K562 (cell line): ENCODE measurements around the gene PITPNC1. TPM values are rescaled to one million over a fixed set of nuclear protein-coding genes. Genes with fewer than 3 reads are reported as not detected.

Source experiments
- ATAC-seq: fragments of 200-7000 bp; cut with Tn5 transposase; 3 replicates; pipeline ENCODE4 v1.9.1; 2020; ENCODE audit warnings: moderate library complexity
- BruUV-seq: library from RNA; stranded (reverse); fragments of 400-500 nt; replicated peaks from 2 replicates; lab custom pipeline; 2021; lab: Mats Ljungman, UMichigan
- CTCF ChIA-PET: fragments of 300-600 bp; formaldehyde crosslinking; extraction: SDS; loops from one replicate; lab custom pipeline; 2021; ENCODE audit warnings: low intra/inter-chr PET ratio; lab: Yijun Ruan, JAX
- POLR2A ChIA-PET: fragments of 300-600, 350-650 bp; sonication (Branson Sonifier 250); formaldehyde crosslinking; extraction: SDS; loops from one replicate; lab custom pipeline; 2021; ENCODE audit warnings: antibody characterized with exemption, inconsistent platforms; lab: Yijun Ruan, JAX
- DNase-seq, 4 experiments: peaks; one replicate each; pipeline versions ENCODE4 v3.0.0 to v3.0.0-alpha.2; 2011 to 2018; ENCODE audit warnings: low spot score in 3 of 4, mixed read lengths in 3 of 4; ENCODE audit errors: extremely low read depth in 1 of 4
- FAIRE-seq: peaks from 2 replicates; lab custom pipeline; 2011; peaks lifted over from hg19 to GRCh38; lab: Jason Lieb, UNC
- H2AFZ ChIP-seq: 2 replicates; pipeline ENCODE4 v1.6.0; 2011; ENCODE audit warnings: low read depth, low read length, control low read depth, inconsistent platforms
- H3K27ac ChIP-seq: fragments of 200-600 bp; 3 replicates; pipeline ENCODE4 v1.8.0; 2011; ENCODE audit warnings: low read depth, mild to moderate bottlenecking, control low read depth, inconsistent platforms, low read length, moderate library complexity, mixed read lengths; ENCODE audit errors: extremely low read depth
- H3K27me3 ChIP-seq, 2 experiments: fragments of 300-600 bp in 1 of 2; 2 replicates in 1 of 2; 3 replicates in 1 of 2; pipeline versions ENCODE4 v1.6.0 to v1.8.0; 2011; ENCODE audit warnings: inconsistent platforms in 2 of 2, low read length in 2 of 2, mild to moderate bottlenecking in 1 of 2, mixed read lengths in 1 of 2, moderate library complexity in 1 of 2; ENCODE audit not compliant: control insufficient read depth in 2 of 2, insufficient read depth in 2 of 2
- H3K36me3 ChIP-seq: fragments of 300-600 bp; 3 replicates; pipeline ENCODE4 v1.8.0; 2011; ENCODE audit warnings: mild to moderate bottlenecking, low read length, inconsistent platforms; ENCODE audit not compliant: control insufficient read depth, insufficient read depth
- H3K4me1 ChIP-seq, 2 experiments: fragments of 200-600 bp in 1 of 2; replicated peaks in 1 of 2; 2 replicates in 1 of 2; 3 replicates in 1 of 2; pipeline versions ENCODE4 v1.5.1 to v1.8.0; 2011; ENCODE audit warnings: inconsistent platforms in 2 of 2, low read length in 2 of 2, mild to moderate bottlenecking in 1 of 2, mixed read lengths in 1 of 2, moderate library complexity in 1 of 2; ENCODE audit not compliant: control insufficient read depth in 2 of 2, insufficient read depth in 2 of 2
- H3K4me2 ChIP-seq: 2 replicates; pipeline ENCODE4 v1.6.1; 2011; ENCODE audit warnings: low read length, control low read depth, inconsistent platforms, mixed read lengths; ENCODE audit not compliant: insufficient read depth
- H3K4me3 ChIP-seq: fragments of 200-600 bp; sonication (generic), shearing (Covaris generic); 2 replicates; pipeline ENCODE4 v1.5.1; 2016; ENCODE audit warnings: control low read depth, inconsistent platforms
- H3K79me2 ChIP-seq: fragments of 200-600 bp; 3 replicates; pipeline ENCODE4 v1.8.0; 2011; ENCODE audit warnings: low read length, inconsistent platforms; ENCODE audit not compliant: control insufficient read depth, insufficient read depth
- H3K9ac ChIP-seq, 2 experiments: 2 replicates each; pipeline versions ENCODE4 v1.6.0 to v1.6.1; 2011; ENCODE audit warnings: low read depth in 2 of 2, low read length in 2 of 2, control low read depth in 1 of 2, inconsistent platforms in 1 of 2, mild to moderate bottlenecking in 1 of 2, mixed read lengths in 1 of 2; ENCODE audit not compliant: insufficient read depth in 1 of 2
- H3K9me1 ChIP-seq: one replicate; pipeline ENCODE4 v1.6.0; 2011; ENCODE audit warnings: inconsistent platforms, mild to moderate bottlenecking, low read length, moderate library complexity; ENCODE audit not compliant: control insufficient read depth, insufficient read depth
- H3K9me3 ChIP-seq: replicated peaks from 2 replicates; pipeline ENCODE4 v1.5.1; 2011; ENCODE audit warnings: low read depth, low read length, inconsistent platforms; ENCODE audit not compliant: control insufficient read depth, insufficient read depth
- H4K20me1 ChIP-seq: replicated peaks from 2 replicates; pipeline ENCODE4 v1.6.1; 2011; ENCODE audit warnings: low read length, inconsistent platforms, mixed read lengths; ENCODE audit not compliant: control insufficient read depth, insufficient read depth
- AFF1 ChIP-seq, 2 experiments: fragments of 450-650 bp; IDR thresholded peaks; 2 replicates each; pipeline ENCODE4 v1.6.1; 2018; ENCODE audit warnings: mild to moderate bottlenecking in 2 of 2, low read depth in 1 of 2; ENCODE audit not compliant: partially characterized antibody in 2 of 2
- BCL6 ChIP-seq: fragments of 250-450 bp; sonication (Bioruptor Pico); IDR thresholded peaks from 2 replicates; pipeline ENCODE4 v1.4.0; 2020
- COPS2 ChIP-seq: fragments of 450-650 bp; conservative IDR thresholded peaks from 2 replicates; pipeline ENCODE4 v1.6.1; 2016; ENCODE audit warnings: mild to moderate bottlenecking, moderate library complexity
- CREBBP ChIP-seq: IDR thresholded peaks from one replicate; pipeline ENCODE4 v1.6.1; 2012; ENCODE audit warnings: low read depth, mild to moderate bottlenecking, control low read depth, inconsistent platforms, low read length
- EZH2 ChIP-seq: IDR thresholded peaks from 2 replicates; pipeline ENCODE4 v1.6.1; 2012; ENCODE audit warnings: low read depth, mild to moderate bottlenecking, inconsistent platforms, low read length, borderline replicate concordance
- NEUROD1 ChIP-seq: fragments of 150-350 bp; IDR thresholded peaks from 2 replicates; pipeline ENCODE4 v1.6.1; 2014; ENCODE audit warnings: borderline replicate concordance, low read length, low read depth; ENCODE audit not compliant: partially characterized antibody
- PRDM10 ChIP-seq: fragments of 450-650 bp; IDR thresholded peaks from 2 replicates; pipeline ENCODE4 v1.6.1; 2018; ENCODE audit not compliant: partially characterized antibody
- SMARCE1 ChIP-seq: fragments of 450-650 bp; IDR thresholded peaks from 2 replicates; pipeline ENCODE4 v1.7.1; 2016; ENCODE audit warnings: mild to moderate bottlenecking
- SRSF3 ChIP-seq: fragments of 200-400 bp; formaldehyde crosslinking; IDR thresholded peaks from 2 replicates; pipeline ENCODE4 v1.6.1; 2016; ENCODE audit warnings: mild to moderate bottlenecking, low read length, moderate library complexity; ENCODE audit not compliant: insufficient read depth
- U2AF1 ChIP-seq: fragments of 200-400 bp; formaldehyde crosslinking; optimal IDR thresholded peaks from 2 replicates; pipeline ENCODE3; 2017; ENCODE audit warnings: mild to moderate bottlenecking, low read depth, low read length, moderate library complexity
- XRCC4 ChIP-seq: IDR thresholded peaks from one replicate; pipeline ENCODE4 v1.6.1; 2011; ENCODE audit not compliant: insufficient read depth, insufficient read length; ENCODE audit errors: extremely low read depth
- ZKSCAN3 ChIP-seq: fragments of 250-450 bp; sonication (Bioruptor Pico); IDR thresholded peaks from 2 replicates; pipeline ENCODE4 v1.4.0; 2020
- ZNF3 ChIP-seq: fragments of 250-450 bp; sonication (Bioruptor Pico); IDR thresholded peaks from 2 replicates; pipeline ENCODE4 v1.5.0; 2021; ENCODE audit warnings: mild to moderate bottlenecking, moderate library complexity
- ZNF766 ChIP-seq: fragments of 200-800 bp; sonication (Bioruptor generic); conservative IDR thresholded peaks from 2 replicates; pipeline ENCODE4 v1.6.1; 2016; ENCODE audit warnings: missing genetic modification characterization, missing compliant biosample characterization
- WGBS: fragments of 100-300 bp; shearing (Covaris generic); methylation state at CpG from one replicate; pipeline ENCODE4 v1.1.6; 2016; ENCODE audit warnings: low coverage, mixed read lengths; ENCODE audit not compliant: insufficient coverage; ENCODE audit errors: missing lambda C conversion rate; 5-methylcytosine and 5-hydroxymethylcytosine counted together
- in situ Hi-C: fragments of 300-500 bp; cut with MboI; formaldehyde crosslinking; loops from 4 replicates; pipeline ENCODE4 v1.15.0; 2018; ENCODE audit warnings: inconsistent platforms, mixed read lengths
- intact Hi-C: fragments of 100-400 bp; cut with micrococcal nuclease; formaldehyde crosslinking; loops from 2 replicates; pipeline ENCODE4 v1.14.2; 2022
- polyA plus RNA-seq, 8 experiments: library from polyadenylated mRNA; depleted of rRNA in 4 of 8; stranded (reverse) in 5 of 8; unstranded in 3 of 8; fragments of >200 nt; fragmentation: Nextera tagmentation in 2 of 8; fragmentation: Illumina TruSeq in 1 of 8; extraction: Ambion mirVana in 2 of 8; extraction: Trizol in 1 of 8; gene quantifications; 2 replicates each; pipeline versions ENCODE4 v1.2.1 to v1.2.3, GENCODE V29; 2011 to 2014; ENCODE audit warnings: inconsistent platforms in 1 of 8, missing spikeins in 1 of 8
- total RNA-seq, 7 experiments: library from RNA; depleted of rRNA in 6 of 7; stranded (reverse); fragments of >200 nt in 6 of 7; fragmentation: Illumina TruSeq in 2 of 7; extraction: Trizol in 2 of 7; gene quantifications; 2 replicates each; pipeline versions ENCODE4 v1.2.1 to v1.2.3, GENCODE V29; 2011 to 2021; ENCODE audit warnings: low replicate concordance in 1 of 7

PITPNC1 gene
- total and polyA plus RNA-seq, 9 of the 15 experiments (the other 6 are each of a cell fraction or from before 2014, with no cell fraction given): 0.11 to 1.1 (median 0.65) TPM

- no peaks in the 10 kb centered on the region for H3K79me2 ChIP-seq
- H3K9me1 ChIP-seq: no peaks in the 10 kb centered on the region
- CTCF ChIA-PET: no interaction called here
- no peak overlapping the region for H3K9ac ChIP-seq
- TF ChIP-seq ZKSCAN3 (CRISPR knock-in tag) (no peak), SMARCE1 (no peak), BCL6 (no peak), ZNF3 (CRISPR knock-in tag) (no peak), AFF1 (IDR thresholded peaks at IDR 0.05; ENCODE audit: low read depth in 1 of 2, partially characterized antibody in 2 of 2) (no peak), NEUROD1 (no peak), EZH2 (no peak), ZNF766 (CRISPR knock-in tag) (no peak), SRSF3 (no peak), PRDM10 (no peak), CREBBP (no peak), COPS2 (no peak), U2AF1 (no peak), XRCC4 (no peak)
- 2% methylated on average over 5 of the region's 5 CpGs for WGBS
- H3K4me1 ChIP-seq: no peaks in the 10 kb centered on the region
- peaks cover 9 to 35% of the 10 kb centered on the region in 2 experiments; a peak in 4 of 5 replicates for H3K27me3 ChIP-seq
- H3K36me3 ChIP-seq: no peaks in the 10 kb centered on the region
- FAIRE-seq (no peak), DNase-seq (no peak), ATAC-seq (no peak)
- H4K20me1 ChIP-seq: no peaks in the 10 kb centered on the region
- POLR2A ChIA-PET: no interaction called here
- H3K4me2 ChIP-seq: no peak overlapping the region
- in situ Hi-C loops: no loop called here
- no peak overlapping the region for H2AFZ ChIP-seq
- no TSS peak for BruUV-seq
- H3K9me3 ChIP-seq: no peaks in the 10 kb centered on the region
- intact Hi-C loops: no loop called here
- no peak overlapping the region for H3K4me3 ChIP-seq
- no peak overlapping the region for H3K27ac ChIP-seq
Measured at GRCh38 chr17:67413388-67413787, 36.3 kb downstream of the PITPNC1 start.
